Renal cortical epithelial cell (primary cell): ENCODE measurements around the gene COL5A2. TPM values are rescaled to one million over a fixed set of nuclear protein-coding genes. Genes with fewer than 3 reads are reported as not detected.
A peak's percentile ranks its signal among the peaks of the same experiment; 100 is the strongest.

ENCODE experiments used
- DNase-seq: peaks from one replicate; pipeline ENCODE4 v3.0.0-alpha.2; 2011; ENCODE audit warnings: low read depth
- total RNA-seq: library from RNA; depleted of rRNA; stranded (reverse); fragments of >200 nt; gene quantifications from 2 replicates; pipeline ENCODE4 v1.2.3, GENCODE V29; 2014

Gene COL5A2
- total RNA-seq, 1 donor from 2014 or later = 45.5 TPM

- peak; percentile 35 for DNase-seq
Observed at GRCh38 chr2:189178726-189179569, 613 bp downstream of the COL5A2 start.

- DNase-seq = peak; percentile 6
Observed at GRCh38 chr2:189178054-189178453, 1.5 kb downstream of the COL5A2 start.

- no peak for DNase-seq
Observed at GRCh38 chr2:189177251-189177840, 2.2 kb downstream of the COL5A2 start.

- no peak for DNase-seq
Observed at GRCh38 chr2:189176516-189176915, 3.0 kb downstream of the COL5A2 start.

- no peak for DNase-seq
Observed at GRCh38 chr2:189175869-189176433, 3.6 kb downstream of the COL5A2 start.

GRCh38 chr2:189171956-189172609 is 7.5 kb downstream of the COL5A2 start:
- no peak for DNase-seq

GRCh38 chr2:189168856-189169499 is 10.6 kb downstream of the COL5A2 start:
- DNase-seq = no peak

GRCh38 chr2:189165656-189166380 is 13.7 kb downstream of the COL5A2 start:
- no peak for DNase-seq

GRCh38 chr2:189164746-189165145 is 14.8 kb downstream of the COL5A2 start:
- no peak for DNase-seq

GRCh38 chr2:189163889-189164288 is 15.7 kb downstream of the COL5A2 start:
- DNase-seq = peak; percentile 23

- DNase-seq = no peak
Observed at GRCh38 chr2:189162566-189162965, 17.0 kb downstream of the COL5A2 start.

- DNase-seq = no peak
Observed at GRCh38 chr2:189161894-189162293, 17.7 kb downstream of the COL5A2 start.

GRCh38 chr2:189159717-189160116 is 19.8 kb downstream of the COL5A2 start:
- no peak for DNase-seq

- no peak for DNase-seq
Observed at GRCh38 chr2:189159273-189159672, 20.3 kb downstream of the COL5A2 start.

GRCh38 chr2:189157939-189158338 is 21.6 kb downstream of the COL5A2 start:
- DNase-seq = no peak

- DNase-seq = no peak
Observed at GRCh38 chr2:189157456-189157855, 22.1 kb downstream of the COL5A2 start.

- DNase-seq = no peak
Observed at GRCh38 chr2:189155795-189156194, 23.8 kb downstream of the COL5A2 start.

- no peak for DNase-seq
Observed at GRCh38 chr2:189153619-189154018, 25.9 kb downstream of the COL5A2 start.

GRCh38 chr2:189152483-189152882 is 27.1 kb downstream of the COL5A2 start:
- DNase-seq = no peak

- DNase-seq = no peak
Observed at GRCh38 chr2:189151906-189152305, 27.7 kb downstream of the COL5A2 start.

- peak; percentile 60 for DNase-seq
Observed at GRCh38 chr2:189150033-189150432, 29.5 kb downstream of the COL5A2 start.
